ENCODE measurements around the gene TFPI. TPM values are rescaled to one million over a fixed set of nuclear protein-coding genes. Genes with fewer than 3 reads are reported as not detected.

TFPI gene
- polyA plus RNA-seq, 1 donor: 65.3 TPM

- Histone ChIP-seq H3K4me1 (ENCODE audit: control insufficient read depth, insufficient read depth, low read length) (no peaks in the 10 kb centered on the region), H3K9me3 (ENCODE audit: control insufficient read depth, low read depth, low read length) (no peaks in the 10 kb centered on the region), H3K4me3 (ENCODE audit: low read length) (no peak overlapping the region), H3K36me3 (ENCODE audit: control insufficient read depth, insufficient read depth, low read length) (no peaks in the 10 kb centered on the region), H3K27me3 (ENCODE audit: control insufficient read depth, insufficient read depth, low read length) (no peaks in the 10 kb centered on the region), H3K27ac (ENCODE audit: low read length) (no peak overlapping the region)
- no peak for DNase-seq
Observed at GRCh38 chr2:187468262-187468661, 86.0 kb downstream of the TFPI start.

- Histone ChIP-seq H3K4me3 (ENCODE audit: low read length) (no peak overlapping the region), H3K4me1 (ENCODE audit: control insufficient read depth, insufficient read depth, low read length) (no peaks in the 10 kb centered on the region), H3K9me3 (ENCODE audit: control insufficient read depth, low read depth, low read length) (no peaks in the 10 kb centered on the region), H3K36me3 (ENCODE audit: control insufficient read depth, insufficient read depth, low read length) (no peaks in the 10 kb centered on the region), H3K27me3 (ENCODE audit: control insufficient read depth, insufficient read depth, low read length) (no peaks in the 10 kb centered on the region), H3K27ac (ENCODE audit: low read length) (no peak overlapping the region)
- DNase-seq: no peak
- WGBS (ENCODE audit: insufficient coverage, low lambda C conversion rate): 89% methylated on average over 2 of the region's 2 CpGs
Observed at GRCh38 chr2:187466129-187466792, 88.0 kb downstream of the TFPI start.

- no peak for DNase-seq
- Histone ChIP-seq H3K27ac (ENCODE audit: low read length) (no peak overlapping the region), H3K4me1 (ENCODE audit: control insufficient read depth, insufficient read depth, low read length) (no peaks in the 10 kb centered on the region), H3K27me3 (ENCODE audit: control insufficient read depth, insufficient read depth, low read length) (no peaks in the 10 kb centered on the region), H3K4me3 (ENCODE audit: low read length) (no peak overlapping the region), H3K9me3 (ENCODE audit: control insufficient read depth, low read depth, low read length) (no peaks in the 10 kb centered on the region), H3K36me3 (ENCODE audit: control insufficient read depth, insufficient read depth, low read length) (no peaks in the 10 kb centered on the region)
- WGBS (ENCODE audit: insufficient coverage, low lambda C conversion rate): 28% methylated on average over 3 of the region's 4 CpGs
Observed at GRCh38 chr2:187462839-187463238, 91.4 kb downstream of the TFPI start.

GRCh38 chr2:187461294-187462261 lies 92.7 kb downstream of the TFPI start:
- Histone ChIP-seq H3K4me1 (ENCODE audit: control insufficient read depth, insufficient read depth, low read length) (no peaks in the 10 kb centered on the region), H3K36me3 (ENCODE audit: control insufficient read depth, insufficient read depth, low read length) (no peaks in the 10 kb centered on the region), H3K27me3 (ENCODE audit: control insufficient read depth, insufficient read depth, low read length) (no peaks in the 10 kb centered on the region), H3K27ac (ENCODE audit: low read length) (no peak overlapping the region), H3K9me3 (ENCODE audit: control insufficient read depth, low read depth, low read length) (no peaks in the 10 kb centered on the region), H3K4me3 (ENCODE audit: low read length) (peak overlapping the region; percentile 43)
- 62% methylated on average over 4 of the region's 28 CpGs for WGBS (ENCODE audit: insufficient coverage, low lambda C conversion rate)
- peak in 1 of 2 donors; percentile 70 for DNase-seq

- Histone ChIP-seq H3K9me3 (ENCODE audit: control insufficient read depth, low read depth, low read length) (no peaks in the 10 kb centered on the region), H3K27me3 (ENCODE audit: control insufficient read depth, insufficient read depth, low read length) (no peaks in the 10 kb centered on the region), H3K36me3 (ENCODE audit: control insufficient read depth, insufficient read depth, low read length) (no peaks in the 10 kb centered on the region), H3K4me1 (ENCODE audit: control insufficient read depth, insufficient read depth, low read length) (no peaks in the 10 kb centered on the region), H3K4me3 (ENCODE audit: low read length) (no peak overlapping the region), H3K27ac (ENCODE audit: low read length) (no peak overlapping the region)
- WGBS (ENCODE audit: insufficient coverage, low lambda C conversion rate): 94% methylated on average over 2 of the region's 2 CpGs
- DNase-seq: no peak
Observed at GRCh38 chr2:187459256-187459655, 95.0 kb downstream of the TFPI start.

- H3K4me1 ChIP-seq (ENCODE audit: control insufficient read depth, insufficient read depth, low read length): no peaks in the 10 kb centered on the region
- H3K36me3 ChIP-seq (ENCODE audit: control insufficient read depth, insufficient read depth, low read length): no peaks in the 10 kb centered on the region
- no peak for DNase-seq
- 100% methylated on average over 1 of the region's 1 CpG for WGBS (ENCODE audit: insufficient coverage, low lambda C conversion rate)
- no peak overlapping the region for H3K27ac ChIP-seq (ENCODE audit: low read length)
- H3K9me3 ChIP-seq (ENCODE audit: control insufficient read depth, low read depth, low read length): no peaks in the 10 kb centered on the region
- H3K4me3 ChIP-seq (ENCODE audit: low read length): no peak overlapping the region
- no peaks in the 10 kb centered on the region for H3K27me3 ChIP-seq (ENCODE audit: control insufficient read depth, insufficient read depth, low read length)
Observed at GRCh38 chr2:187453078-187453641, 101.1 kb downstream of the TFPI start.

GRCh38 chr2:187451510-187451909 lies 102.7 kb downstream of the TFPI start:
- no peaks in the 10 kb centered on the region for H3K9me3 ChIP-seq (ENCODE audit: control insufficient read depth, low read depth, low read length)
- H3K36me3 ChIP-seq (ENCODE audit: control insufficient read depth, insufficient read depth, low read length): no peaks in the 10 kb centered on the region
- DNase-seq: no peak
- H3K27me3 ChIP-seq (ENCODE audit: control insufficient read depth, insufficient read depth, low read length): no peaks in the 10 kb centered on the region
- no peaks in the 10 kb centered on the region for H3K4me1 ChIP-seq (ENCODE audit: control insufficient read depth, insufficient read depth, low read length)
- H3K4me3 ChIP-seq (ENCODE audit: low read length): no peak overlapping the region
- H3K27ac ChIP-seq (ENCODE audit: low read length): no peak overlapping the region

GRCh38 chr2:187447336-187447735 lies 106.9 kb downstream of the TFPI start:
- 60% methylated on average over 1 of the region's 3 CpGs for WGBS (ENCODE audit: insufficient coverage, low lambda C conversion rate)
- Histone ChIP-seq H3K27ac (ENCODE audit: low read length) (no peak overlapping the region), H3K4me1 (ENCODE audit: control insufficient read depth, insufficient read depth, low read length) (no peaks in the 10 kb centered on the region), H3K4me3 (ENCODE audit: low read length) (peak overlapping the region; percentile 31), H3K9me3 (ENCODE audit: control insufficient read depth, low read depth, low read length) (no peaks in the 10 kb centered on the region), H3K36me3 (ENCODE audit: control insufficient read depth, insufficient read depth, low read length) (no peaks in the 10 kb centered on the region), H3K27me3 (ENCODE audit: control insufficient read depth, insufficient read depth, low read length) (no peaks in the 10 kb centered on the region)
- DNase-seq: no peak

GRCh38 chr2:187446711-187447110 lies 107.5 kb downstream of the TFPI start:
- Histone ChIP-seq H3K9me3 (ENCODE audit: control insufficient read depth, low read depth, low read length) (no peaks in the 10 kb centered on the region), H3K27ac (ENCODE audit: low read length) (no peak overlapping the region), H3K36me3 (ENCODE audit: control insufficient read depth, insufficient read depth, low read length) (no peaks in the 10 kb centered on the region), H3K27me3 (ENCODE audit: control insufficient read depth, insufficient read depth, low read length) (no peaks in the 10 kb centered on the region), H3K4me1 (ENCODE audit: control insufficient read depth, insufficient read depth, low read length) (no peaks in the 10 kb centered on the region), H3K4me3 (ENCODE audit: low read length) (peak overlapping the region; percentile 31)
- no peak for DNase-seq
- WGBS (ENCODE audit: insufficient coverage, low lambda C conversion rate): 83% methylated on average over 1 of the region's 1 CpG

GRCh38 chr2:187445051-187445450 lies 109.2 kb downstream of the TFPI start:
- Histone ChIP-seq H3K27ac (ENCODE audit: low read length) (no peak overlapping the region), H3K4me1 (ENCODE audit: control insufficient read depth, insufficient read depth, low read length) (no peaks in the 10 kb centered on the region), H3K4me3 (ENCODE audit: low read length) (peak overlapping the region; percentile 5), H3K27me3 (ENCODE audit: control insufficient read depth, insufficient read depth, low read length) (no peaks in the 10 kb centered on the region), H3K36me3 (ENCODE audit: control insufficient read depth, insufficient read depth, low read length) (no peaks in the 10 kb centered on the region), H3K9me3 (ENCODE audit: control insufficient read depth, low read depth, low read length) (no peaks in the 10 kb centered on the region)
- 85% methylated on average over 6 of the region's 6 CpGs for WGBS (ENCODE audit: insufficient coverage, low lambda C conversion rate)
- DNase-seq: no peak
